HEK293 (cell line): ENCODE data around the gene OBSCN.

Source experiments
- KLF8 ChIP-seq: fragments of 450-650 bp; formaldehyde crosslinking; IDR thresholded peaks from 2 replicates; pipeline ENCODE4 v1.5.1; 2016; ENCODE audit warnings: missing biosample characterization, missing genetic modification characterization
- PRDM1 ChIP-seq: fragments of 450-650 bp; formaldehyde crosslinking; IDR thresholded peaks from 2 replicates; pipeline ENCODE4; 2016; ENCODE audit warnings: missing biosample characterization, missing genetic modification characterization
- SALL2 ChIP-seq: fragments of 450-650 bp; formaldehyde crosslinking; IDR thresholded peaks from 2 replicates; pipeline ENCODE4 v1.5.0; 2017; ENCODE audit warnings: missing biosample characterization, mild to moderate bottlenecking, missing genetic modification characterization, borderline replicate concordance
- SP7 ChIP-seq: fragments of 450-650 bp; formaldehyde crosslinking; IDR thresholded peaks from 2 replicates; pipeline ENCODE4 v1.5.1; 2016; ENCODE audit warnings: missing biosample characterization, missing genetic modification characterization
- ZBTB1 ChIP-seq: fragments of 450-650 bp; formaldehyde crosslinking; IDR thresholded peaks from 2 replicates; pipeline ENCODE4 v1.5.1; 2016; ENCODE audit warnings: missing biosample characterization, missing genetic modification characterization
- ZBTB11 ChIP-seq: fragments of 450-650 bp; formaldehyde crosslinking; conservative IDR thresholded peaks from 2 replicates; pipeline ENCODE4 v1.5.1; 2016; ENCODE audit warnings: low read depth, missing biosample characterization, missing genetic modification characterization
- ZBTB21 ChIP-seq: fragments of 450-650 bp; formaldehyde crosslinking; IDR thresholded peaks from 2 replicates; pipeline ENCODE4 v1.5.1; 2017; ENCODE audit warnings: missing biosample characterization, missing genetic modification characterization
- ZNF140 ChIP-seq: fragments of 450-650 bp; formaldehyde crosslinking; IDR thresholded peaks from 2 replicates; pipeline ENCODE4 v1.5.1; 2016; ENCODE audit warnings: missing biosample characterization, missing genetic modification characterization
- ZNF175 ChIP-seq: fragments of 450-650 bp; formaldehyde crosslinking; IDR thresholded peaks from 2 replicates; pipeline ENCODE4 v1.5.1; 2016; ENCODE audit warnings: missing biosample characterization, missing genetic modification characterization
- ZNF211 ChIP-seq: fragments of 450-650 bp; formaldehyde crosslinking; IDR thresholded peaks from 2 replicates; pipeline ENCODE4 v1.5.1; 2016; ENCODE audit warnings: low read depth, missing biosample characterization, missing genetic modification characterization
- ZNF23 ChIP-seq: fragments of 450-650 bp; formaldehyde crosslinking; IDR thresholded peaks from 2 replicates; pipeline ENCODE4 v1.5.1; 2016; ENCODE audit warnings: missing biosample characterization, missing genetic modification characterization, borderline replicate concordance
- ZNF366 ChIP-seq: fragments of 450-650 bp; formaldehyde crosslinking; conservative IDR thresholded peaks from 2 replicates; pipeline ENCODE4 v1.5.1; 2016; ENCODE audit warnings: missing biosample characterization, missing genetic modification characterization
- ZNF391 ChIP-seq: fragments of 450-650 bp; formaldehyde crosslinking; IDR thresholded peaks from 2 replicates; pipeline ENCODE4 v1.5.1; 2016; ENCODE audit warnings: low read depth, missing biosample characterization, missing genetic modification characterization, borderline replicate concordance
- ZNF416 ChIP-seq: fragments of 450-650 bp; formaldehyde crosslinking; IDR thresholded peaks from 2 replicates; pipeline ENCODE4 v1.5.1; 2016; ENCODE audit warnings: missing biosample characterization, missing genetic modification characterization
- ZNF48 ChIP-seq: fragments of 450-650 bp; formaldehyde crosslinking; IDR thresholded peaks from 2 replicates; pipeline ENCODE4 v1.5.1; 2016; ENCODE audit warnings: missing biosample characterization, missing genetic modification characterization
- ZNF514 ChIP-seq: fragments of 450-650 bp; formaldehyde crosslinking; IDR thresholded peaks from 2 replicates; pipeline ENCODE4 v1.5.1; 2016; ENCODE audit warnings: missing biosample characterization, missing genetic modification characterization
- ZNF658 ChIP-seq: fragments of 450-650 bp; formaldehyde crosslinking; IDR thresholded peaks from 2 replicates; pipeline ENCODE4; 2016; ENCODE audit warnings: missing biosample characterization, missing genetic modification characterization
- ZNF664 ChIP-seq: fragments of 450-650 bp; formaldehyde crosslinking; IDR thresholded peaks from 2 replicates; pipeline ENCODE4 v1.5.1; 2016; ENCODE audit warnings: missing biosample characterization, missing genetic modification characterization
- ZSCAN4 ChIP-seq: fragments of 450-650 bp; formaldehyde crosslinking; IDR thresholded peaks from 2 replicates; pipeline ENCODE4 v1.5.1; 2017; ENCODE audit warnings: missing biosample characterization, missing genetic modification characterization
- TF ChIP-seq, protein P1 (sequence below): fragments of 450-650 bp; formaldehyde crosslinking; IDR thresholded peaks from 2 replicates; pipeline ENCODE4 v1.5.1; 2016; ENCODE audit warnings: missing biosample characterization, missing genetic modification characterization, borderline replicate concordance
- TF ChIP-seq, protein P2 (sequence below): fragments of 450-650 bp; formaldehyde crosslinking; IDR thresholded peaks from 2 replicates; pipeline ENCODE4 v1.5.1; 2016; ENCODE audit warnings: missing biosample characterization, missing genetic modification characterization

Gene OBSCN

DNA sequence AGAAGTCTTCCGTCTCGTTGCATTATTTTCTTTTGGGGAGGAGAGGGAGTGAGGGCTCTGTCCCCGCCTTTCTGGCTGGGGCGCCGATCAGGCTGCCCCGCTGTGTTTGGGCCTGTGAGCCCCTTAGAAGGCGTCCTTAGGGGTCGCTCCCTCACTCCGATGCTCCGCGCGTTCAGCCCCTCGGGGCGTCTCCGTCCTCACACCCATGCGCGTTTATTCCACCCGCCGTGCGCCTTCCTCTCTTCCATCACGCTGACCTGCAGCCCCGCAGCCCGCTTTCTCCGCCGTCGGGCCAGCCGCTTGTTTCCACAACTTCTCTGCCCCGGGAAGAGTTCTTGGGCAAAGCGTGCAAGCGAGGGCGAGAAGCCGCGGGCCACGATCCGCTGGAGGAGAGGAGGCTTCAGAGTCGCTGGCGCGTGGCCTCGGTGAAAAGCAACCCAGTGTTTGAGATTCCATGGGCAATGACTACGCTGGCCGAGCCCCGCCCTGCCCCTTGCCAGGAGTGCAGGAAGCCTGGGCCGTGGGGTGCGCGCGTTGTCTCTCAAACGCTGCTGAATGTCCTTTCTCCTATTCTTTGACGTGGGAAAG is 171.1 kb downstream of the OBSCN start (continued):
- TF ChIP-seq SP7 (tag by site-specific recombination) (0 out of 2 replicates have a peak, but pooled peaks have one; percentile 33), ZNF391 (tag by site-specific recombination) (peak; percentile 10; the same call in 1 of the 2 replicates), ZBTB11 (tag by site-specific recombination) (no peak), ZBTB21 (tag by site-specific recombination) (no peak), PRDM1 (tag by site-specific recombination) (peak; percentile 23; the same call in 1 of the 2 replicates), ZBTB1 (tag by site-specific recombination) (no peak), ZNF48 (tag by site-specific recombination) (no peak), ZSCAN4 (no peak), ZNF664 (tag by site-specific recombination) (no peak), ZNF23 (tag by site-specific recombination) (no peak), ZNF366 (tag by site-specific recombination) (peak; percentile 68; the same call in 1 of the 2 replicates), ZNF416 (tag by site-specific recombination) (no peak), ZNF658 (tag by site-specific recombination) (no peak), ZNF514 (tag by site-specific recombination) (no peak), SALL2 (no peak), ZNF211 (tag by site-specific recombination) (no peak), ZNF140 (tag by site-specific recombination) (no peak), KLF8 (tag by site-specific recombination) (0 out of 2 replicates have a peak, but pooled peaks have one; percentile 38), ZNF175 (tag by site-specific recombination) (no peak)
- TF ChIP-seq, protein P1, sequence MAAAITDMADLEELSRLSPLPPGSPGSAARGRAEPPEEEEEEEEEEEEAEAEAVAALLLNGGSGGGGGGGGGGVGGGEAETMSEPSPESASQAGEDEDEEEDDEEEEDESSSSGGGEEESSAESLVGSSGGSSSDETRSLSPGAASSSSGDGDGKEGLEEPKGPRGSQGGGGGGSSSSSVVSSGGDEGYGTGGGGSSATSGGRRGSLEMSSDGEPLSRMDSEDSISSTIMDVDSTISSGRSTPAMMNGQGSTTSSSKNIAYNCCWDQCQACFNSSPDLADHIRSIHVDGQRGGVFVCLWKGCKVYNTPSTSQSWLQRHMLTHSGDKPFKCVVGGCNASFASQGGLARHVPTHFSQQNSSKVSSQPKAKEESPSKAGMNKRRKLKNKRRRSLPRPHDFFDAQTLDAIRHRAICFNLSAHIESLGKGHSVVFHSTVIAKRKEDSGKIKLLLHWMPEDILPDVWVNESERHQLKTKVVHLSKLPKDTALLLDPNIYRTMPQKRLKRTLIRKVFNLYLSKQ (tag by site-specific recombination): no peak
- TF ChIP-seq, protein P2, sequence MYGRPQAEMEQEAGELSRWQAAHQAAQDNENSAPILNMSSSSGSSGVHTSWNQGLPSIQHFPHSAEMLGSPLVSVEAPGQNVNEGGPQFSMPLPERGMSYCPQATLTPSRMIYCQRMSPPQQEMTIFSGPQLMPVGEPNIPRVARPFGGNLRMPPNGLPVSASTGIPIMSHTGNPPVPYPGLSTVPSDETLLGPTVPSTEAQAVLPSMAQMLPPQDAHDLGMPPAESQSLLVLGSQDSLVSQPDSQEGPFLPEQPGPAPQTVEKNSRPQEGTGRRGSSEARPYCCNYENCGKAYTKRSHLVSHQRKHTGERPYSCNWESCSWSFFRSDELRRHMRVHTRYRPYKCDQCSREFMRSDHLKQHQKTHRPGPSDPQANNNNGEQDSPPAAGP (tag by site-specific recombination): 0 out of 2 replicates have a peak, but pooled peaks have one; percentile 4
